HepG2 (cell line): ENCODE results near the gene DLX4. TPM values are rescaled to one million over a fixed set of nuclear protein-coding genes. Genes with fewer than 3 reads are reported as not detected.

Experiments
- ATAC-seq: fragments of 200-7000 bp; cut with Tn5 transposase; 3 replicates; pipeline ENCODE4 v1.9.1; 2020; ENCODE audit warnings: mild to moderate bottlenecking, moderate library complexity
- BruUV-seq: library from RNA; stranded (reverse); fragments of 400-500 nt; replicated peaks from 2 replicates; lab custom pipeline; 2021; lab: Mats Ljungman, UMichigan
- CTCF ChIA-PET: fragments of 300-600 bp; formaldehyde crosslinking; extraction: SDS; loops from one replicate; lab custom pipeline; 2021; ENCODE audit warnings: low total read pairs, inconsistent platforms, low intra/inter-chr PET ratio; lab: Yijun Ruan, JAX
- POLR2A ChIA-PET: fragments of 350-600 bp; sonication (Branson Sonifier 250); formaldehyde crosslinking; loops from one replicate; lab custom pipeline; 2020; ENCODE audit warnings: antibody characterized with exemption, inconsistent platforms; lab: Yijun Ruan, JAX
- DNase-seq: peaks from one replicate; pipeline ENCODE4 v3.0.0-alpha.2; 2015; ENCODE audit warnings: low spot score
- FAIRE-seq: peaks from 3 replicates; lab custom pipeline; 2011; peaks lifted over from hg19 to GRCh38; lab: Jason Lieb, UNC
- H2AFZ ChIP-seq: one replicate; pipeline ENCODE4 v1.6.1; 2011; ENCODE audit warnings: low read length, inconsistent platforms
- H3K27ac ChIP-seq: fragments of 300-600 bp; 3 replicates; pipeline ENCODE4 v1.8.0; 2011; ENCODE audit warnings: mixed run types, mild to moderate bottlenecking, mixed read lengths, low read length, inconsistent platforms; ENCODE audit not compliant: insufficient read depth; ENCODE audit errors: extremely low read length
- H3K27me3 ChIP-seq, 2 experiments: fragments of 200-600 bp in 1 of 2; 2 replicates in 1 of 2; 3 replicates in 1 of 2; pipeline versions ENCODE4 v1.6.0 to v1.8.0; 2011; ENCODE audit warnings: low read length in 2 of 2, mild to moderate bottlenecking in 2 of 2, moderate library complexity in 2 of 2, inconsistent platforms in 1 of 2; ENCODE audit not compliant: insufficient read depth in 2 of 2, control insufficient read depth in 1 of 2
- H3K36me3 ChIP-seq, 2 experiments: fragments of 200-600 bp in 1 of 2; replicated peaks in 1 of 2; 2 replicates in 1 of 2; 3 replicates in 1 of 2; pipeline versions ENCODE4 v1.5.1 to v1.8.0; 2011; ENCODE audit warnings: low read length in 2 of 2, inconsistent platforms in 1 of 2; ENCODE audit not compliant: insufficient read depth in 2 of 2, control insufficient read depth in 1 of 2
- H3K4me1 ChIP-seq: 2 replicates; pipeline ENCODE4 v1.5.1; 2012; ENCODE audit warnings: low read length, inconsistent platforms; ENCODE audit not compliant: insufficient read depth
- H3K4me2 ChIP-seq: 2 replicates; pipeline ENCODE4 v1.6.0; 2011; ENCODE audit warnings: low read depth, low read length, inconsistent platforms
- H3K4me3 ChIP-seq, 3 experiments: fragments of 200-600 bp in 1 of 3; sonication (generic), shearing (Covaris generic) in 1 of 3; replicated peaks in 1 of 3; 2 replicates each; pipeline ENCODE4 v1.5.1; 2011 to 2016; ENCODE audit warnings: low read length in 3 of 3, inconsistent platforms in 2 of 3, low read depth in 2 of 3, mild to moderate bottlenecking in 2 of 3, control low read depth in 1 of 3, mixed read lengths in 1 of 3; ENCODE audit not compliant: insufficient read depth in 1 of 3
- H3K79me2 ChIP-seq: one replicate; pipeline ENCODE4 v1.6.1; 2011; ENCODE audit warnings: low read length, inconsistent platforms; ENCODE audit not compliant: insufficient read depth
- H3K9ac ChIP-seq: 2 replicates; pipeline ENCODE4 v1.6.0; 2011; ENCODE audit warnings: mild to moderate bottlenecking, low read depth, low read length, inconsistent platforms; ENCODE audit not compliant: insufficient read depth
- H3K9me3 ChIP-seq: 2 replicates; pipeline ENCODE4 v1.5.1; 2012; ENCODE audit warnings: mild to moderate bottlenecking, low read length
- H4K20me1 ChIP-seq: 2 replicates; pipeline ENCODE4 v1.6.0; 2011; ENCODE audit warnings: inconsistent platforms, mild to moderate bottlenecking, low read length, moderate library complexity; ENCODE audit not compliant: insufficient read depth
- DNMT1 ChIP-seq: sonication (generic); formaldehyde crosslinking; IDR thresholded peaks from 2 replicates; pipeline ENCODE4 v1.5.1; 2020; ENCODE audit warnings: mild to moderate bottlenecking, missing genetic modification reagents
- HNRNPLL ChIP-seq: fragments of 200-400 bp; formaldehyde crosslinking; IDR thresholded peaks from 2 replicates; pipeline ENCODE4 v1.6.1; 2017; ENCODE audit warnings: mild to moderate bottlenecking, low read depth, low read length; ENCODE audit not compliant: poor library complexity, severe bottlenecking
- PCBP1 ChIP-seq: fragments of 200-400 bp; formaldehyde crosslinking; IDR thresholded peaks from 2 replicates; pipeline ENCODE4 v1.6.1; 2017; ENCODE audit warnings: mild to moderate bottlenecking, low read depth, low read length, borderline replicate concordance
- RAD21 ChIP-seq: fragments of 450-650 bp; formaldehyde crosslinking; IDR thresholded peaks from 2 replicates; pipeline ENCODE4 v1.5.0; 2020; ENCODE audit warnings: mild to moderate bottlenecking
- SIN3A ChIP-seq: IDR thresholded peaks from 2 replicates; pipeline ENCODE4 v1.6.1; 2011; ENCODE audit warnings: low read depth, mild to moderate bottlenecking, control low read depth, low read length, borderline replicate concordance
- ZFYVE20 ChIP-seq: sonication (generic); formaldehyde crosslinking; IDR thresholded peaks from 2 replicates; pipeline ENCODE4 v1.8.0; 2023; ENCODE audit warnings: low read depth, mild to moderate bottlenecking, moderate library complexity, missing genetic modification reagents, borderline replicate concordance
- ZNF205 ChIP-seq: IDR thresholded peaks from 2 replicates; pipeline ENCODE4 v1.6.1; 2018; ENCODE audit warnings: missing biosample characterization, missing genetic modification reagents
- ZNF577 ChIP-seq: sonication (generic); formaldehyde crosslinking; IDR thresholded peaks from 2 replicates; pipeline ENCODE4 v1.4.0; 2020; ENCODE audit warnings: mild to moderate bottlenecking, low read depth, missing genetic modification reagents, borderline replicate concordance
- ZNF646 ChIP-seq: sonication (generic); formaldehyde crosslinking; IDR thresholded peaks from 2 replicates; pipeline ENCODE4 v1.9.0; 2021; ENCODE audit warnings: mild to moderate bottlenecking, missing genetic modification reagents
- WGBS: methylation state at CpG from one replicate; pipeline ENCODE4 v1.1.6; 2017; ENCODE audit warnings: low lambda C conversion rate; 5-methylcytosine and 5-hydroxymethylcytosine counted together
- in situ Hi-C: cut with HindIII; loops from 2 replicates; pipeline ENCODE4 v1.10.0; 2017; ENCODE audit warnings: low pct_unique_long_range_greater_than_20kb; ENCODE audit not compliant: extremely low pct_ligation_motif_present
- intact Hi-C: fragments of 100-400 bp; cut with micrococcal nuclease; formaldehyde crosslinking; loops from one replicate; pipeline ENCODE4 v1.10.0; 2022; ENCODE audit not compliant: unreplicated experiment
- polyA plus RNA-seq, 8 experiments: library from polyadenylated mRNA; depleted of rRNA in 3 of 8; stranded (reverse) in 7 of 8; unstranded in 1 of 8; fragments of >200 nt; fragmentation: Illumina TruSeq in 4 of 8; extraction: Trizol in 4 of 8; gene quantifications; 2 replicates each; pipeline versions ENCODE4 v1.2.1 to v1.2.3, GENCODE V29; 2011 to 2016; ENCODE audit warnings: low read depth in 4 of 8, missing spikeins in 1 of 8, mixed read lengths in 1 of 8; ENCODE audit not compliant: insufficient read depth in 1 of 8
- total RNA-seq, 5 experiments: library from RNA; depleted of rRNA; stranded (reverse); fragments of >200 nt; fragmentation: Illumina TruSeq; extraction: Trizol; gene quantifications; 2 replicates each; pipeline ENCODE4 v1.2.3, GENCODE V29; 2016; ENCODE audit warnings: low read depth in 1 of 5

DLX4 gene
- total and polyA plus RNA-seq, 2 of the 13 experiments (the other 11 are each of a cell fraction or from before 2014, with no cell fraction given): 0.55 to 2.3 TPM

GRCh38 chr17:49995055-49995738, 26.2 kb downstream of the DLX4 start, which contains the start of gene DLX3:
DLX3 (minus strand) TSS chr17:49995224; CDS start chr17:49994998, 226 bp downstream.
- Histone ChIP-seq H3K4me1 (peaks cover 49% of the 10 kb centered on the region), H3K27me3 (peaks cover 22 to 82% of the 10 kb centered on the region in 2 experiments), H2AFZ (no peak within 1 kb of the TSS), H3K4me2 (peak within 1 kb of the TSS; percentile 72; the same call in 1 of the 2 replicates), H3K79me2 (no peaks in the 10 kb centered on the region), H3K9me3 (no peaks in the 10 kb centered on the region), H3K36me3 (no peaks in the 10 kb centered on the region), H3K27ac (no peak within 1 kb of the TSS), H3K9ac (no peak within 1 kb of the TSS), H3K4me3 (peak within 1 kb of the TSS in 1 of 3 experiments; percentile 73; a peak in 1 of 6 replicates), H4K20me1 (no peaks in the 10 kb centered on the region)
- ATAC-seq (no peak), FAIRE-seq (no peak), DNase-seq (no peak)
- WGBS: 17% methylated on average over 20 of the region's 29 CpGs
- in situ Hi-C loops (loop anchor here (5.0 kb wide), 4 partner anchors 98 to 428 kb away; partner anchors contain the start of gene SLC35B1), intact Hi-C loops (loop anchor here (5.0 kb wide), 3 partner anchors 43 to 428 kb away; partner anchors contain the start of gene SLC35B1)
- BruUV-seq: no TSS peak
- CTCF ChIA-PET: interaction anchor here (4.0 to 7.9 kb wide), 4 partner anchors 42 to 134 kb away, joined by 27 to 284 read pairs (median 52); no protein-coding TSS in a partner anchor
- 0 out of 2 replicates have a peak, but pooled peaks have one; percentile 9 for TF ChIP-seq RAD21 (CRISPR knock-in tag)
- TF ChIP-seq ZNF205: no peak
- TF ChIP-seq ZNF577 (CRISPR knock-in tag): no peak
- TF ChIP-seq HNRNPLL: peak; percentile 12
- 0 out of 2 replicates have a peak, but pooled peaks have one; percentile 35 for TF ChIP-seq PCBP1
- 0 out of 2 replicates have a peak, but pooled peaks have one; percentile 38 for TF ChIP-seq ZNF646 (CRISPR knock-in tag)
- no peak for TF ChIP-seq ZFYVE20 (CRISPR knock-in tag)
- no peak for TF ChIP-seq SIN3A
- TF ChIP-seq DNMT1 (CRISPR knock-in tag): 0 out of 2 replicates have a peak, but pooled peaks have one; percentile 45
- POLR2A ChIA-PET: interaction anchor here (0.5 kb wide), 1 partner anchor 133 kb away, joined by 3 read pairs; no protein-coding TSS in a partner anchor
